ENCODE measurements around the gene CLN3. TPM values are rescaled to one million over a fixed set of nuclear protein-coding genes. Genes with fewer than 3 reads are reported as not detected.
"Not testable (repeated sequence)": the region's sequence is repeated elsewhere in the genome, so short reads cannot be mapped to it uniquely, and the experiment has no call there.

Gene CLN3
- 11.9 and 27.5 TPM in 2 replicates for total RNA-seq (2014; rRNA removed; shearing (Covaris generic); ENCODE audit: low replicate concordance)

- DNase-seq = peak; percentile 96
- no peaks in the 10 kb centered on the region for H3K9me3 ChIP-seq
- peak within 1 kb of the TSS; percentile 92 for H3K4me3 ChIP-seq
- no peaks in the 10 kb centered on the region for H3K27me3 ChIP-seq
- H3K36me3 ChIP-seq = peaks cover 7% of the 10 kb centered on the region; the same call in 1 of the 2 replicates
These were observed at the start of gene CLN3 for GRCh38 chr16:28491970-28492474. Gene CLN3 (minus strand): TSS chr16:28492074. CDS start chr16:28491759, 315 bp downstream.

DNA sequence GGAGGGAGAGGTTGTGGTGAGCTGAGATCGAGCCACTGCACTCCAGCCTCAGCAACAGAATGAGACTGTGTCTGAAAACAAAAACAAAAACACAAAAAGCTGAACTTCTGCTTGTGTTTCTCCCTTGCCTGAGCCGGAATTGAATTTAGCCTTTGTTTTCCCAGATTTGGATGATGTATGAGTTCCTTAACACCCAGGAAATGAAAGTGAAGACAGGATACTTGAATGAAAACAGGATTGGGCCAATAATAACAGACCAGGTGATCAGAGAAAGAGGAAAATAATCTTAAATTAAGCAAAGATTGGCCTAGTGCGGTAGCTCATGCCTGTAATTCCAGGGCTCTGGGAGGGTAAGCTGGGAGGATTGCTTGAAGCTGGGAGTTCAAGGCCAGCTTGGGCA is 48.5 kb upstream of the CLN3 start:
- peaks cover 25% of the 10 kb centered on the region for H3K36me3 ChIP-seq
- no peak overlapping the region for H3K4me3 ChIP-seq
- no peaks in the 10 kb centered on the region for H3K9me3 ChIP-seq
- DNase-seq = no peak
- H3K27me3 ChIP-seq = no peaks in the 10 kb centered on the region

- Histone ChIP-seq H3K36me3 (peaks cover 33% of the 10 kb centered on the region), H3K27me3 (no peaks in the 10 kb centered on the region), H3K4me3 (peak within 1 kb of the TSS; percentile 66), H3K9me3 (no peaks in the 10 kb centered on the region)
- peak; percentile 98 for DNase-seq
These were observed 47.1 kb upstream of the CLN3 start, which contains the start of gene NUPR1 for GRCh38 chr16:28538733-28539596. Gene NUPR1 (minus strand): TSS chr16:28538974. CDS start chr16:28538907, 67 bp downstream.

- Histone ChIP-seq H3K9me3 (no peaks in the 10 kb centered on the region), H3K27me3 (no peaks in the 10 kb centered on the region), H3K4me3 (peak overlapping the region; percentile 66), H3K36me3 (peaks cover 33% of the 10 kb centered on the region)
- peak; percentile 44 for DNase-seq
These were observed 46.3 kb upstream of the CLN3 start for GRCh38 chr16:28537964-28538732.

DNA sequence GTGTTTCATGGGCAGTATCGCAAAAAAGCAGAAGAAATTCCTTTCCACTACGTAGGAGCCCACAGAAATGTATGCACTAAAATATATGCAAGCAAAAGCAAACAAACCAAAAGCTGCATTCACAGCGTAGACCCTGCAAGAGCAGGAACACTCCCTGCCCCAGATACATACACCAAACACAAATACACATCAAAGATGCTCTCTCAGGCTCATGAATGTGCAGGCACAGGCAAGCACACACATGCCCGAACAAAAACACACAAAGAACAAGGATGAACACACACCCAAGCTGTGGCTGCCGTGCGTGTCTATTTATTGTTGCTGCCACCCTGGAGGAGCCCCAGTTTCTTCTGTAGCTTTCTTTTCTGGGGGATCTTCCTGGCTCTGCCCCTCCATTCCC is 45.2 kb upstream of the CLN3 start:
- peak overlapping the region; percentile 66 for H3K4me3 ChIP-seq
- no peak for DNase-seq
- no peaks in the 10 kb centered on the region for H3K27me3 ChIP-seq
- peaks cover 33% of the 10 kb centered on the region for H3K36me3 ChIP-seq
- no peaks in the 10 kb centered on the region for H3K9me3 ChIP-seq

DNA sequence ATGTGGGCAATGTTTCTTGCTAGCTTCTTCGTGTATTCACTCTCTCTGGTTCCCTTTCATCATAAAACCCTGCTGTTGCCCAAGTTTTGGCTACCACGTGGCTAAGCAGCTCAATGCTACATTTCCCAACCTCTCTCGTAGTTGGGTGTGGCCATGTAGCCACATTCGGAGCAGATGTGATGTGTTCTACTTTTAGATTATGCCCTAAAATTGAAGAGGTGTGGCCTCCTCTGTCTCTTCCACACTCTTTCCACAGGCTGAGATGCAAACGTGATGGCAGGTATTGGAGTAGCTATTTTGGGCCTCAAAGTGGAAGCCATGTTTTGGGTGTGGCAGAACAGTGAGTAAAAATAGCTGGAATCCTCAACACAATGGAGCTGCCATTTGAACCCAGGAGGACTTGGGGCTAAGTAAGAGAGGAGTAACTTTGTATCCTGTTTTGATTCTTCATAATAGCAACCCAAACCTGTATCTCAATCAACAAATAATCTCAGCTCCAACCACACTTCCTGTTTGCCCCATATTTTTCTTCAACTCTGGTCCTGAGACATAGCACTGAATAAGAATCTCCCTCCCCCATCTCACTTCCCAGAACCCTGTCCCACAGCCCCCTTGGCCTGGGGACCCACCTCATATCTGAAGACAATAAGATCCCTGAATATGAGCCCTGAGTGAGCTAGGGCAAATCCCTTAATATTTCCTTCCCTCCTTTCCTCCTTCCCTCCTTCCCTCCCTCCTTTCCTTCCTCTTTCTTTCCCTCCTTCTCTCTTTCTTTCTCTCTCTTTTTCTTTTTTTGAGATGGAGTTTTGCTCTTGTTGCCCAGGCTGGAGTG is 42.9 kb upstream of the CLN3 start:
- H3K36me3 ChIP-seq = peaks cover 33% of the 10 kb centered on the region
- no peaks in the 10 kb centered on the region for H3K9me3 ChIP-seq
- peak; percentile 11 for DNase-seq
- H3K27me3 ChIP-seq = no peaks in the 10 kb centered on the region
- H3K4me3 ChIP-seq = no peak overlapping the region

- no peak for DNase-seq
- Histone ChIP-seq H3K4me3 (no peak overlapping the region), H3K27me3 (no peaks in the 10 kb centered on the region), H3K9me3 (no peaks in the 10 kb centered on the region), H3K36me3 (peaks cover 33% of the 10 kb centered on the region)
These were observed 41.2 kb upstream of the CLN3 start for GRCh38 chr16:28532940-28533647.

GRCh38 chr16:28531777-28532744 is 40.2 kb upstream of the CLN3 start:
- DNase-seq = peak; percentile 60
- Histone ChIP-seq H3K9me3 (no peaks in the 10 kb centered on the region), H3K4me3 (no peak overlapping the region), H3K27me3 (no peaks in the 10 kb centered on the region), H3K36me3 (peaks cover 23% of the 10 kb centered on the region)

DNA sequence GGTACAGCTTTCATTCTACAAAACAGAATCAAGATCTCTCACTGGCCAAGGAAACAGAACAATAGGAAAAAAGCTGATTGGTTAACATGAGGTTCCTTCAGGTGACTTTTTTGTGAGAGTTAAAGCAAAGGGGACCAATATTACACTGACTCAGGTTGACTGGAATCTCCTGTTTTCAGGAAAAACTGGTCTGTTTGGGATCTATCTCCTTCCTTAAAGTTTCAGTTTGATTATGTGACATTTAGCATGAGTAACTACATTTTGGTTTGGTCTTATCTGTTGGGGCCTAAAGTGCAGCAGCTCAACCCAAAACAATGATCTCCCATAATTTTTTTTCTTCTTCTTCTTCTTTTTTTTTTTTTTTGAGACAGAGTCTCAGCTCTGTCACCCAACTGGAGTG is 37.2 kb upstream of the CLN3 start:
- Histone ChIP-seq H3K9me3 (no peaks in the 10 kb centered on the region), H3K27me3 (no peaks in the 10 kb centered on the region), H3K4me3 (no peak overlapping the region), H3K36me3 (no peaks in the 10 kb centered on the region)
- no peak for DNase-seq

DNA sequence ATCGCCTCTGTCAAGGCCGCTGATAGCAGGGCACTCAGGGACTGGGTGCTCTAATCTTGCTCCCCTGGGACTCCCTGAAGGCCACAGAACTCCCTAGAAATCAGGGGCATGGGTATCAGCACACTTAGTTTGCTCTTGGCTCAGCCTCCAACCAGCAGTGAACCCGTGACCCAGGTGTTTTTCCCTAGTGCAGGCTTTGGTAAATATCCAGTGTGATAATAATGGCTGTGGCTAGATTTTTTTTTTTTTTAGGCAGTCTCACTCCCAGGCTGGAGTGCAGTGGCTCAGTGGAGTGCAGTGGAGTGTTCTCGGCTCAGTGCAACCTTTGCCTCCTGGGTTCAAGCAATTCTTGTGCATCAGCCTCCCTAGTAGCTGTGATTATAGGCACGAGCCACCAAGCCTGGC is 36.6 kb upstream of the CLN3 start:
- Histone ChIP-seq H3K36me3 (no peaks in the 10 kb centered on the region), H3K9me3 (no peaks in the 10 kb centered on the region), H3K4me3 (no peak overlapping the region), H3K27me3 (no peaks in the 10 kb centered on the region)
- DNase-seq = no peak

GRCh38 chr16:28527985-28528384 is 36.1 kb upstream of the CLN3 start:
- DNase-seq = no peak
- H3K4me3 ChIP-seq = no peak overlapping the region
- no peaks in the 10 kb centered on the region for H3K36me3 ChIP-seq
- no peaks in the 10 kb centered on the region for H3K9me3 ChIP-seq
- no peaks in the 10 kb centered on the region for H3K27me3 ChIP-seq

DNA sequence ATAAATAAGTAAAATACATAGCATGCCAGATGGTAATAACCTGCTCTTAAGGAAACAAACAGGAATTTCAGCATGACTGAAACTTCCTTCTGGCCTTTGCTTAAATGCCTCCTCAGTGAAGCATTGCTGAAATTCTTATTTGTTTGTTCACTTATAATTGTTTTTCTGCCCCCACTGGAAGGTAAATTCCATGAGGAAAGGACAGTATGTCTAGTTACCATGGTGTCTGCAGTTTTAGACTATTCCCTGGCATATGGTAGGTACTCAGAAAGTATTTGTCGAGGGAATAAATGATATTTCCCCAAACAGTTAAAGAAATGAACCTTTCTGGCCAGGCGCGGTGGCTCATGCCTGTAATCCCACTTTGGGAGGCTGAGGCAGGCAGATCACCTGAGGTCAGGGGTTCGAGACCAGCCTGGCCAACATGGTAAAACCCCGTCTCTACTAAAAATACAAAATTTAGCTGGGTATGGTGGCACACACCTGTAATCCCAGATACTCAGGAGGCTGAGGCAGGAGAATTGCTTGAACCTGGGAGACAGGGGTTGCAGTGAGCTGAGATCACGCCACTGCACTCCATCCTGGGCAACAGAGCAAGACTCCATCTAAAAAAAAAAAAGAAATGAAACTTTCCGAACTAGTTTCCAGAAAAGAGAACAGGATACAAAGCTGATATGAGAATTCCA is 35.4 kb upstream of the CLN3 start:
- not testable (repeated sequence) for H3K36me3 ChIP-seq, DNase-seq, H3K4me3 ChIP-seq, H3K9me3 ChIP-seq, H3K27me3 ChIP-seq

DNA sequence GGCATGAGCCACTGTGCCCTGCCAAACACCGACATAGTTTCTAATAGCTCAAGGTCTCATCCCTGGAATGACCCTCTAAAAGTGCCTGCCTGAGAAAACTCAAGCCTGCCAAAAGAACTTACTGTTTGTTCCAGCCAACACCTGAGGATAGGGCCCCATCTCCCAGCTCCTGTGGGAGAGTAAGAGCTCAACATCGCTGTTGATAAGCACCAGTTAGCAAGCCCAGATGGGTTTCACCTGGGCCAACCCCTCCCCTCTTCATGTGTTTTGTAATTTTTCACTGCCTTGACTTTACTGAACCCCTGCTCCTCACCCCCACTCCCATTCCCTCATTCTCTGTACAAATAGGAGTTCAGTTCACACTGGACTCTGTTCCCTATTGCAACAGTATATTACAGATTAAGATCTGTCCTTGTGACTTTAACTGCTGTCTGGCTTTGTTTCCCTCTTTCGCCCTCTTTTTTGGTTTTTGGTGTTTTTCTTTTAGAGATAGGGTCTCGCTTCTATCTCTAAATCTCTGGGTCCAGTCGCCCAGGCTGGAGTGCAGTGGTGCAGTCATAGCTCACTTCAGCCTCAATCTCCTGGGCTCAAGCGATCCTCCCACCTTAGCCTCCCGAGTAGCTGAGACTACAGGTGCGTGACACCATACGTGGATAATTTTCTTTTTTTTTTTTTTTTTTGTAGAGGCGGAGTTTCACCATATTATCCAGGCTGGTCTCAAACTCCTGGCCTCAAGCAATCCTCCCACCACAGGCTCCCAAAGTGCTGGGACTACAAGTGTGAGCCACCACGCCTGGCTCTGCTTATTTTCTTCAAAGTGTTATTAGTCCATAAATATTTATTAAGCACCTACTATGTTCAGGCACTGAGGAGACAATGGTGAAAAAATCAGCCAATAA is 34.6 kb upstream of the CLN3 start:
- H3K9me3 ChIP-seq = no peaks in the 10 kb centered on the region
- no peaks in the 10 kb centered on the region for H3K27me3 ChIP-seq
- H3K4me3 ChIP-seq = no peak overlapping the region
- H3K36me3 ChIP-seq = no peaks in the 10 kb centered on the region
- DNase-seq = no peak

Measured in MG63 (cell line).